Activated T-cell treated with anti-CD3 and anti-CD28 coated beads, Interleukin-2, amount 50 U/mL, for 1 hour (primary cell): Measurements from ENCODE around the gene SMIM38.

Experiments
- DNase-seq: peaks from one replicate; pipeline ENCODE4 v3.0.0-alpha.2; 2020

SMIM38 gene

GRCh38 chr11:69155302-69156234, at the start of gene SMIM38:
SMIM38 (plus strand) TSS chr11:69155935; CDS start chr11:69157847, 1,912 bp downstream.
- no peak for DNase-seq

GRCh38 chr11:69106031-69106811, 49.5 kb upstream of the SMIM38 start:
- no peak for DNase-seq

- DNase-seq = no peak
These were observed 48.3 kb upstream of the SMIM38 start for GRCh38 chr11:69107413-69107812.

- no peak for DNase-seq
These were observed 47.7 kb upstream of the SMIM38 start for GRCh38 chr11:69108030-69108429.

GRCh38 chr11:69108559-69108958, 47.2 kb upstream of the SMIM38 start:
- no peak for DNase-seq

GRCh38 chr11:69109101-69109500, 46.6 kb upstream of the SMIM38 start:
- DNase-seq = no peak

GRCh38 chr11:69110451-69110850, 45.3 kb upstream of the SMIM38 start:
- no peak for DNase-seq

- DNase-seq = no peak
These were observed 43.9 kb upstream of the SMIM38 start for GRCh38 chr11:69111624-69112542.

GRCh38 chr11:69113226-69113625, 42.5 kb upstream of the SMIM38 start:
- no peak for DNase-seq

GRCh38 chr11:69113646-69114340, 41.9 kb upstream of the SMIM38 start:
- DNase-seq = no peak

- no peak for DNase-seq
These were observed 41.4 kb upstream of the SMIM38 start for GRCh38 chr11:69114362-69114761.

GRCh38 chr11:69114811-69115523, 40.8 kb upstream of the SMIM38 start:
- no peak for DNase-seq

- no peak for DNase-seq
These were observed 39.9 kb upstream of the SMIM38 start for GRCh38 chr11:69115586-69116560.

GRCh38 chr11:69116671-69117070, 39.1 kb upstream of the SMIM38 start:
- no peak for DNase-seq

GRCh38 chr11:69119190-69119589, 36.5 kb upstream of the SMIM38 start:
- DNase-seq = no peak

- DNase-seq = no peak
These were observed 35.4 kb upstream of the SMIM38 start for GRCh38 chr11:69120096-69120875.

GRCh38 chr11:69121021-69121420, 34.7 kb upstream of the SMIM38 start:
- no peak for DNase-seq

GRCh38 chr11:69121621-69122325, 34.0 kb upstream of the SMIM38 start:
- DNase-seq = no peak

- no peak for DNase-seq
These were observed 33.5 kb upstream of the SMIM38 start for GRCh38 chr11:69122326-69122629.
